Mesendoderm (in vitro differentiated cells): ENCODE results near the gene PHACTR1.
"Not testable (repeated sequence)": the region's sequence is repeated elsewhere in the genome, so short reads cannot be mapped to it uniquely, and the experiment has no call there.

ENCODE experiments used
- DNase-seq: peaks from one replicate; pipeline ENCODE4 v3.0.0; 2013
- H2AK5ac ChIP-seq: 2 replicates; pipeline ENCODE4 v1.6.1; 2013; ENCODE audit warnings: low read length, inconsistent platforms
- H2BK120ac ChIP-seq: 2 replicates; pipeline ENCODE4 v1.6.1; 2013; ENCODE audit warnings: low read depth, mild to moderate bottlenecking, low read length, moderate library complexity, mixed read lengths
- H2BK15ac ChIP-seq: replicated peaks from 2 replicates; pipeline ENCODE4 v1.6.1; 2013; ENCODE audit warnings: low read depth, mild to moderate bottlenecking, moderate library complexity
- H2BK5ac ChIP-seq: 2 replicates; pipeline ENCODE4 v1.6.1; 2013; ENCODE audit warnings: low read length, inconsistent platforms
- H3K18ac ChIP-seq: 2 replicates; pipeline ENCODE4 v1.6.1; 2013; ENCODE audit warnings: mild to moderate bottlenecking, low read length, mixed read lengths
- H3K23ac ChIP-seq: one replicate; pipeline ENCODE4 v1.6.1; 2013; ENCODE audit warnings: low read length
- H3K27ac ChIP-seq: 2 replicates; pipeline ENCODE4 v1.5.1; 2013; ENCODE audit warnings: low read depth, mild to moderate bottlenecking, inconsistent platforms, low read length, moderate library complexity
- H3K27me3 ChIP-seq: 2 replicates; pipeline ENCODE4 v1.6.1; 2013; ENCODE audit warnings: low read length, control low read depth, mild to moderate bottlenecking, inconsistent platforms; ENCODE audit not compliant: insufficient read depth, poor library complexity
- H3K36me3 ChIP-seq: 2 replicates; pipeline ENCODE4 v1.6.1; 2013; ENCODE audit warnings: low read length, inconsistent platforms; ENCODE audit not compliant: control insufficient read depth, insufficient read depth
- H3K4ac ChIP-seq: one replicate; pipeline ENCODE4 v1.6.1; 2013; ENCODE audit warnings: low read depth, mild to moderate bottlenecking, low read length, moderate library complexity
- H3K4me1 ChIP-seq: 2 replicates; pipeline ENCODE4 v1.6.1; 2013; ENCODE audit warnings: low read depth, low read length, inconsistent platforms; ENCODE audit not compliant: control insufficient read depth
- H3K4me2 ChIP-seq: 2 replicates; pipeline ENCODE4 v1.6.1; 2013; ENCODE audit warnings: low read length
- H3K4me3 ChIP-seq: 2 replicates; pipeline ENCODE4 v1.5.1; 2013; ENCODE audit warnings: mild to moderate bottlenecking, low read length
- H3K56ac ChIP-seq: one replicate; pipeline ENCODE4 v1.6.1; 2013; ENCODE audit warnings: low read length
- H3K79me1 ChIP-seq: 2 replicates; pipeline ENCODE4 v1.6.1; 2013; ENCODE audit warnings: low read length, inconsistent platforms
- H3K79me2 ChIP-seq: 2 replicates; pipeline ENCODE4 v1.6.1; 2013; ENCODE audit warnings: mild to moderate bottlenecking, low read length; ENCODE audit not compliant: control insufficient read depth, insufficient read depth
- H3K9ac ChIP-seq: 2 replicates; pipeline ENCODE4 v1.6.1; 2013; ENCODE audit warnings: low read length, inconsistent platforms
- H4K5ac ChIP-seq: one replicate; pipeline ENCODE4 v1.6.1; 2013; ENCODE audit warnings: low read length
- H4K8ac ChIP-seq: one replicate; pipeline ENCODE4 v1.6.1; 2013; ENCODE audit warnings: low read depth, mild to moderate bottlenecking, control low read depth, low read length, moderate library complexity
- WGBS: extraction: QIAGEN DNeasy Blood & Tissue Kit; methylation state at CpG from one replicate; pipeline ENCODE4 v1.1.7; 2013; ENCODE audit warnings: low lambda C conversion rate, missing lambda C conversion rate; ENCODE audit not compliant: insufficient coverage; ENCODE audit errors: extremely low coverage; 5-methylcytosine and 5-hydroxymethylcytosine counted together

Gene PHACTR1

DNA sequence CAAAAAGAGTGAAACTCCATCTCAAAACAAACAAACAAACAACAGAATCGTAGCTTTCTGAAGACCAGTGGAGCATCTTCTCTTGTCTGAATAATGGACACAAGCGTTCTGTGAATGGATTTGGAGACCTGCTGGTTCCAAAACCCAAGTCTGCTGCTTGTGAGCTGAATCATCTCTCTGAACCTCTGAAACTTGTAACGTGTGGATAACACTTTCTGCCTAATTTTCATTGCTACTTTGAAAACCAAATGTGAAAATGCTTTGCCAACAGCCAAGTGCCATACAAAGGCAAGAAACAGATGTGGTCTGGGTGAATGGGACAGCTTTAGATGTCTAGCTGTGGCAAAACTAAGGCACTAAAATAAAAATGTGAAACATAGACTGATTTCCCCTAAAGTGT is 44.3 kb downstream of the PHACTR1 start:
- H3K4me1 ChIP-seq, result no peaks in the 10 kb centered on the region
- no peak overlapping the region for H2BK15ac ChIP-seq
- H3K56ac ChIP-seq, result no peak overlapping the region
- no peak overlapping the region for H4K8ac ChIP-seq
- H4K5ac ChIP-seq, result no peak overlapping the region
- H3K79me1 ChIP-seq, result no peaks in the 10 kb centered on the region
- DNase-seq, result no peak
- no peak overlapping the region for H3K23ac ChIP-seq
- H2BK120ac ChIP-seq, result no peak overlapping the region
- H3K4me2 ChIP-seq, result no peak overlapping the region
- H3K36me3 ChIP-seq, result no peaks in the 10 kb centered on the region
- WGBS, result no CpG with 5 or more reads among the region's 3 CpGs
- H3K27ac ChIP-seq, result no peak overlapping the region
- no peak overlapping the region for H3K4ac ChIP-seq
- H3K18ac ChIP-seq, result no peak overlapping the region
- H3K79me2 ChIP-seq, result no peaks in the 10 kb centered on the region
- no peaks in the 10 kb centered on the region for H3K27me3 ChIP-seq
- no peak overlapping the region for H2BK5ac ChIP-seq
- no peak overlapping the region for H3K4me3 ChIP-seq
- H3K9ac ChIP-seq, result no peak overlapping the region
- no peak overlapping the region for H2AK5ac ChIP-seq

- H3K56ac ChIP-seq, result no peak overlapping the region
- no CpG with 5 or more reads among the region's 9 CpGs for WGBS
- H3K4me2 ChIP-seq, result no peak overlapping the region
- H3K4me3 ChIP-seq, result no peak overlapping the region
- no peak overlapping the region for H3K27ac ChIP-seq
- no peaks in the 10 kb centered on the region for H3K79me2 ChIP-seq
- no peak for DNase-seq
- no peaks in the 10 kb centered on the region for H3K36me3 ChIP-seq
- no peak overlapping the region for H3K23ac ChIP-seq
- H3K79me1 ChIP-seq, result no peaks in the 10 kb centered on the region
- no peak overlapping the region for H3K18ac ChIP-seq
- H2BK5ac ChIP-seq, result no peak overlapping the region
- no peak overlapping the region for H4K5ac ChIP-seq
- H2BK15ac ChIP-seq, result no peak overlapping the region
- no peaks in the 10 kb centered on the region for H3K4me1 ChIP-seq
- no peak overlapping the region for H2BK120ac ChIP-seq
- no peak overlapping the region for H2AK5ac ChIP-seq
- no peak overlapping the region for H4K8ac ChIP-seq
- H3K27me3 ChIP-seq, result no peaks in the 10 kb centered on the region
- H3K4ac ChIP-seq, result no peak overlapping the region
- H3K9ac ChIP-seq, result no peak overlapping the region
Measured at GRCh38 chr6:12761376-12762115, 45.0 kb downstream of the PHACTR1 start.

- not testable (repeated sequence) for H3K4me2 ChIP-seq, H2BK120ac ChIP-seq, H3K56ac ChIP-seq, H3K27ac ChIP-seq, H3K79me2 ChIP-seq, H2AK5ac ChIP-seq, H3K27me3 ChIP-seq, H4K8ac ChIP-seq, H3K4me3 ChIP-seq, H3K23ac ChIP-seq, H3K9ac ChIP-seq, H4K5ac ChIP-seq, H3K18ac ChIP-seq, H3K4ac ChIP-seq, H3K4me1 ChIP-seq, H3K36me3 ChIP-seq, DNase-seq, H2BK15ac ChIP-seq, H3K79me1 ChIP-seq, H2BK5ac ChIP-seq
- WGBS, result no CpG with 5 or more reads among the region's 12 CpGs
Measured at GRCh38 chr6:12762731-12763434, 46.3 kb downstream of the PHACTR1 start.

GRCh38 chr6:12766365-12766764 is 49.8 kb downstream of the PHACTR1 start:
- Histone ChIP-seq H3K4me2 (no peak overlapping the region), H3K23ac (no peak overlapping the region), H2BK15ac (no peak overlapping the region), H3K18ac (no peak overlapping the region), H4K8ac (no peak overlapping the region), H3K27me3 (no peaks in the 10 kb centered on the region), H3K4me3 (no peak overlapping the region), H3K4ac (no peak overlapping the region), H3K4me1 (no peaks in the 10 kb centered on the region), H2BK5ac (no peak overlapping the region), H2BK120ac (no peak overlapping the region), H3K79me1 (no peaks in the 10 kb centered on the region), H4K5ac (no peak overlapping the region), H3K9ac (no peak overlapping the region), H3K36me3 (no peaks in the 10 kb centered on the region), H2AK5ac (no peak overlapping the region), H3K56ac (no peak overlapping the region), H3K27ac (no peak overlapping the region), H3K79me2 (no peaks in the 10 kb centered on the region)
- WGBS, result no CpG with 5 or more reads among the region's 3 CpGs
- DNase-seq, result no peak

- no peak overlapping the region for H3K18ac ChIP-seq
- DNase-seq, result no peak
- no peaks in the 10 kb centered on the region for H3K36me3 ChIP-seq
- no peaks in the 10 kb centered on the region for H3K79me2 ChIP-seq
- WGBS, result no CpG with 5 or more reads among the region's 3 CpGs
- H4K8ac ChIP-seq, result no peak overlapping the region
- no peak overlapping the region for H4K5ac ChIP-seq
- no peak overlapping the region for H2BK120ac ChIP-seq
- H3K23ac ChIP-seq, result no peak overlapping the region
- H2BK5ac ChIP-seq, result no peak overlapping the region
- no peaks in the 10 kb centered on the region for H3K79me1 ChIP-seq
- no peak overlapping the region for H2BK15ac ChIP-seq
- H3K56ac ChIP-seq, result no peak overlapping the region
- no peak overlapping the region for H3K4me3 ChIP-seq
- H2AK5ac ChIP-seq, result no peak overlapping the region
- no peak overlapping the region for H3K4ac ChIP-seq
- H3K27me3 ChIP-seq, result no peaks in the 10 kb centered on the region
- no peak overlapping the region for H3K9ac ChIP-seq
- H3K27ac ChIP-seq, result no peak overlapping the region
- H3K4me2 ChIP-seq, result no peak overlapping the region
- no peaks in the 10 kb centered on the region for H3K4me1 ChIP-seq
Measured at GRCh38 chr6:12767016-12767415, 50.4 kb downstream of the PHACTR1 start.
